IPS DF 6.9 (cell line): ENCODE results near the gene HOOK1.
"Not testable (repeated sequence)": the region's sequence is repeated elsewhere in the genome, so short reads cannot be mapped to it uniquely, and the experiment has no call there.

Experiments
- DNase-seq: peaks from one replicate; pipeline ENCODE4 v3.0.0-alpha.2; 2013; ENCODE audit warnings: low read depth, low spot score
- H3K27ac ChIP-seq: one replicate; pipeline ENCODE4 v1.5.1; 2013; ENCODE audit warnings: low read length, control low read depth
- H3K27me3 ChIP-seq: 2 replicates; pipeline ENCODE4 v1.6.1; 2013; ENCODE audit warnings: mild to moderate bottlenecking, low read length; ENCODE audit not compliant: control insufficient read depth, insufficient read depth
- H3K36me3 ChIP-seq: 2 replicates; pipeline ENCODE4 v1.6.1; 2013; ENCODE audit warnings: low read length; ENCODE audit not compliant: control insufficient read depth, insufficient read depth
- H3K4me1 ChIP-seq: 2 replicates; pipeline ENCODE4 v1.6.1; 2013; ENCODE audit warnings: low read length; ENCODE audit not compliant: control insufficient read depth, insufficient read depth
- H3K4me3 ChIP-seq: 2 replicates; pipeline ENCODE4 v1.5.1; 2013; ENCODE audit warnings: mild to moderate bottlenecking, low read length
- H3K9me3 ChIP-seq: 2 replicates; pipeline ENCODE4 v1.6.1; 2013; ENCODE audit warnings: low read length, inconsistent platforms; ENCODE audit not compliant: control insufficient read depth, insufficient read depth
- WGBS: extraction: QIAGEN DNeasy Blood & Tissue Kit; methylation state at CpG from one replicate; pipeline ENCODE4 v1.1.7; 2013; ENCODE audit warnings: mixed read lengths, missing lambda C conversion rate; ENCODE audit not compliant: insufficient read length, insufficient coverage; 5-methylcytosine and 5-hydroxymethylcytosine counted together

HOOK1 gene

DNA sequence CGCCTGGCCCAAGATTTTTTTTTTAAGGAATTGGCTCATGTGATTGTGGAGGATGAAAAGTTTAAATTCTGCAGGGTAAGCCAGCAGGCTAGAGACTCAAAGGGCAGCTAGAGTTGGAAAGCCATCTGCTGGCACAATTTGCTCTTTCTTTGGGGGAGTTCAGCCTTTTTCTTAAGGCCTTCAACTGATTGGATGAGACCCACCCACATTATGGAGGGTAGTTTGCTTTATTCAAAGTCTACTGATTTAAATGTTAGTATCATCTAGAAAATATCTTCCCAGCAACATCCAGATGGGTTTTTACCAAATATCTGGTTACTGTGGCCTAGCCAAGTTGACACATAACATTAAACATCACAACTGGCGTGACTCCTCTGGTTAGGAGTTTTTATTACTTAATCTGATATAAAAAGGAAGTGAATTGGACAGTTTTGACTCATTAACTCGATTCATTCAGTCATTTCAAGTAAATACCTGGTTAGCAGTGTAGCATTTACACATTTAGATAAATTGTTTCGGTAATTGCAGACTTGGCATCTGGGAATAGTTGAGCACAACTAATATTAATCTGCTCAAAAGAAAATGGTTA is 12.4 kb downstream of the HOOK1 start:
- no peak for DNase-seq
- H3K9me3 ChIP-seq, result no peaks in the 10 kb centered on the region
- no peaks in the 10 kb centered on the region for H3K4me1 ChIP-seq
- no peaks in the 10 kb centered on the region for H3K27me3 ChIP-seq
- H3K4me3 ChIP-seq, result no peak overlapping the region
- no peaks in the 10 kb centered on the region for H3K36me3 ChIP-seq
- H3K27ac ChIP-seq, result no peak overlapping the region
- no CpG with 5 or more reads among the region's 4 CpGs for WGBS

DNA sequence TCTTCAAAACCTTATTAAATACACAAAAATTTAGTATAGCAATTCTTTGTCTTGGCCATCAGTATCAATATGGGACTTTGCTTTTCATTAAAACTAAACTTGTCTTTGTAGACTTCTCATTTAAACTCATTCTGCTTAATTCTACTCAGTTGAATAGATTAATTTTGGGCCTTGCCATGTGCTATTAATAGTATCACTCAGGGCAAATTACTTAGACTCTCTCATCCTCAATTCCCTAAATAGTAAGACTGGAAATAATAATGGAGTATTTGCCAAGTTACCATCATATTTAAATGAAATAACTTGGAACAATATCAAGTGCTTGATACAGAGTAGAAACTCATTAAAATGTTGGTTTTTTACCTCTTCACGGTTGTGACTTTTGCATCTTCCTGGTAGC is 13.4 kb downstream of the HOOK1 start:
- no peaks in the 10 kb centered on the region for H3K9me3 ChIP-seq

DNA sequence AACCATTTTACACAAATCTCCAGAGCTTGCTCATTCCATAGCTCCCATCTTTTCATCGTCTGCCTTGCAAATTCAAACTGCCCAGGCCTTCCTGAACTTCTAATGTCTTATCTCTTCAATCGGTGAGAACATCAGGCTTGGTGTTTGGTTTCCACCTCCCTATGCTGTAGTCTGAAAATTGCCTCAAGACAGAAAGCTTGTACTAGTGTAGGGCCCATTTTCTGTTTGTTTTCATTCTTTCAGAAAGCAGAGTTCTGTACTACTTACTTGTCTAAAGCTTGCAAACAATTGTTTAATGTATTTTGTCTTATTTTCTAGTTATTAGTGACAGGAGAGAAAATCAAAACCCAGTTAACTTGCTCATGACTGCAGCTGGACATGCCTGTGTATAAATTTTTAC is 16.8 kb downstream of the HOOK1 start:
- no peaks in the 10 kb centered on the region for H3K27me3 ChIP-seq
- no peaks in the 10 kb centered on the region for H3K4me1 ChIP-seq
- DNase-seq, result no peak
- H3K36me3 ChIP-seq, result no peaks in the 10 kb centered on the region
- H3K9me3 ChIP-seq, result no peaks in the 10 kb centered on the region; the same call in 1 of the 2 replicates
- H3K4me3 ChIP-seq, result no peak overlapping the region
- WGBS, result no CpG with 5 or more reads among the region's 2 CpGs
- no peak overlapping the region for H3K27ac ChIP-seq

More for the DNA sequence above, 13.4 kb downstream of the HOOK1 start:
- no peak overlapping the region for H3K4me3 ChIP-seq
- WGBS, result no CpG with 5 or more reads among the region's 1 CpG
- no peaks in the 10 kb centered on the region for H3K27me3 ChIP-seq
- no peak overlapping the region for H3K27ac ChIP-seq
- H3K36me3 ChIP-seq, result no peaks in the 10 kb centered on the region
- DNase-seq, result no peak
- no peaks in the 10 kb centered on the region for H3K4me1 ChIP-seq

DNA sequence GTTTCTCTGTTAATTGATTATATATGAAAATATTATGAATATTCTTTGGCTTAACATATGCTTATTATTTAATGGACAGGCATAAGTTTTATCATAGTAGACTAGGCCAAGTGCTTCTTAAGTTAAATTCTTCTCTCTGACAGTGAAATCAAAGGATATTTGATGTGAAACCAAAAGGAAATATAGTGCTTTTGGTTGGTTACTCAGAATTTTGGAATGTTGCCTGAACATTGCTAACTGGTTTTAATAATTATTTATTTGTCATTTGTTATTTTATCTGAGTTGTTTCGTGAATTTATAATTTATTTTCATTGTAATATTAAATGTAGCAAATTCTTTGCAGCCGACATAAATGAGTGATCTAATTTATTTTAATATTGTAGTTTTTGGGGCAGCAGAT is 18.3 kb downstream of the HOOK1 start:
- H3K9me3 ChIP-seq, result no peaks in the 10 kb centered on the region; the same call in 1 of the 2 replicates
- H3K4me1 ChIP-seq, result no peaks in the 10 kb centered on the region
- no CpG with 5 or more reads among the region's 2 CpGs for WGBS
- no peaks in the 10 kb centered on the region for H3K36me3 ChIP-seq
- H3K27me3 ChIP-seq, result no peaks in the 10 kb centered on the region
- no peak for DNase-seq
- H3K27ac ChIP-seq, result no peak overlapping the region
- H3K4me3 ChIP-seq, result no peak overlapping the region

DNA sequence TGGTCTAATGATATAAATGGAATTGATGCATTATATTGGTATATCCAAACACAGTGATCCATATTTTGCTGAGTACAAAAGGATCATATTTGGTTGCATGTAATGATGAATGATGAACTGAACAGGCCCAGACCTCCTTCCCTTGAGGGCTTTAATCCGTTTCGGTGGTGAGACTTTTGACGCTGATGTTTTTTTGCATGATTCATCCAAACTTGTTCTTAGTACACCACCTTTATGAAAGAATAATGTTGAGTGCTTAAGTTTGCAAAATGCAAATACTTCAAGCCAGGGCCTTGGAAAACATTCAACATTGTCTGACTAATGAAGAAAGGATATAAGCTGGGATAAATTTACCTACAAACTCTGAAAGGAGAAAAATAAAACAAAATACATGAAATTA is 19.2 kb downstream of the HOOK1 start:
- Histone ChIP-seq H3K4me1 (no peaks in the 10 kb centered on the region), H3K27ac (no peak overlapping the region), H3K9me3 (no peaks in the 10 kb centered on the region; the same call in 1 of the 2 replicates), H3K27me3 (no peaks in the 10 kb centered on the region), H3K4me3 (no peak overlapping the region), H3K36me3 (no peaks in the 10 kb centered on the region)
- no CpG with 5 or more reads among the region's 3 CpGs for WGBS
- no peak for DNase-seq

DNA sequence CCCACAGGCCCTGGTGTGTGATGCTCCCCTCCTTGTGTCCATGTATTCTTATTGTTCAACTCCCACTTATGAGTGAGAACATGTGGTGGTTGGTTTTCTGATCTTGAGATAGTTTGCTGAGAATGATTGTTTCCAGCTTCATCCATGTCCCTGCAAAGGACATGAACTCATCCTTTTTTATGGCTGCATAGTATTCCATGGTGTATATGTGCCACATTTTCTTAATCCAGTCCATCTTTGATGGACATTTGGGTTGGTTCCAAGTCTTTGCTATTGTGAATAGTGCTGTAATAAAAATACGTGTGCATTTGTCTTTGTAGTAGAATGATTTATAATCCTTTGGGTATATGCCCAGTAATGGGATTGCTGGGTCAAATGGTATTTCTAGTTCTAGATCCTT is 23.1 kb downstream of the HOOK1 start:
- not testable (repeated sequence) for DNase-seq, H3K36me3 ChIP-seq, H3K9me3 ChIP-seq, H3K4me1 ChIP-seq, H3K4me3 ChIP-seq, H3K27ac ChIP-seq, H3K27me3 ChIP-seq
- WGBS, result no CpG with 5 or more reads among the region's 1 CpG

DNA sequence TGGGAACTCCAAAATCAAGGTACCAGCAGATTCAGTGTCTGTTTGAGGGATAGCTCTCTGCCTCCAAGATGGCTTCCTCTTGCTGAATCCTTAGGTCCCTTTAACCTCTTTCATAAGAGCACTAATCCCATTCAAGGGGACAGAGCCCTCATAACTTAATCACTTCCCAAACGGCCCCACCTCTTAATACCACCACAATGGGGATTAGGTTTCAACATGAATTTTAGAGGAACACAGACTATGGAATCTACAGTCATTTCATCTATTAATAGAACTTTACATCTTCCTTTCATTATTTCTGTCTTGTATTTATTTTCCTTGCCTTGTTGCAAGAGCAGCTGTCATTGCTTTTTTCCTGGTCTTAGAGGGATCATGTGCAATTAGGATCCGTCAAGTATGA is 30.3 kb downstream of the HOOK1 start:
- Histone ChIP-seq H3K4me1 (no peaks in the 10 kb centered on the region), H3K27ac (no peak overlapping the region), H3K9me3 (no peaks in the 10 kb centered on the region), H3K36me3 (no peaks in the 10 kb centered on the region), H3K4me3 (no peak overlapping the region), H3K27me3 (no peaks in the 10 kb centered on the region)
- no CpG with 5 or more reads among the region's 2 CpGs for WGBS
- DNase-seq, result no peak

DNA sequence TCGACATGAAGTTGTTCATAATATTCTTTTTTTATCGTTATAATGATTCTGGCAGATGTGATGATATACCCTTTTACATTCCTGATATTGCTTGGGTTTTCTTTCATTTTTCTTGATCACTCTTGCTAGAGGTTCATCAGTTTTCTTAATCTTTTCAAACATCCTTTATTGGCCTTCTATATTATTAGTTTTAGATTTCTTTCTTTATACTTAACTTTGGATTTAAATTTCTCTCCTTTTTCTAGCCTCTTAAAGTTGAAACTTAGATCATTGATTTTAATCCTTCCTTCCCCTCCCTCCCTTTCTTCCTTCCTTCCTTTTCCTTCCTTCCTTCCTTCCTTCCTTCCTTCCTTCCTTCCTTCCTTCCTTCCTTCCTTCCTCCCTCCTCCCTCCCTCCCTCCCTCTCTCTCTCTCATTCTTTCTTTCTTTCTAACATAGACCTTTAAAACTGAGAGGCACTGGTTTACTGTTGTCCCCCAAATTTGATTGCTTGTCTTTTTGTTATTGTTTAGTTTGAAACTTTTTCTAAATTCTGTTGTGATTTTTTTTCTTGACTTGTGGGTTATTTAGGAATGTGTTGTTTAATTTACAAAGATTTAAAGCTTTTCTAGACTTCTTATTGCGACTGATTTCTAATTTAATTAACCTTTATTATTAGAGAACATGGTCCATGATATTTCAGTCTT is 31.6 kb downstream of the HOOK1 start:
- H3K27ac ChIP-seq, result no peak overlapping the region
- no peaks in the 10 kb centered on the region for H3K9me3 ChIP-seq
- no peak overlapping the region for H3K4me3 ChIP-seq
- H3K27me3 ChIP-seq, result no peaks in the 10 kb centered on the region
- DNase-seq, result no peak
- H3K36me3 ChIP-seq, result no peaks in the 10 kb centered on the region
- WGBS, result no CpG with 5 or more reads among the region's 3 CpGs
- H3K4me1 ChIP-seq, result no peaks in the 10 kb centered on the region

DNA sequence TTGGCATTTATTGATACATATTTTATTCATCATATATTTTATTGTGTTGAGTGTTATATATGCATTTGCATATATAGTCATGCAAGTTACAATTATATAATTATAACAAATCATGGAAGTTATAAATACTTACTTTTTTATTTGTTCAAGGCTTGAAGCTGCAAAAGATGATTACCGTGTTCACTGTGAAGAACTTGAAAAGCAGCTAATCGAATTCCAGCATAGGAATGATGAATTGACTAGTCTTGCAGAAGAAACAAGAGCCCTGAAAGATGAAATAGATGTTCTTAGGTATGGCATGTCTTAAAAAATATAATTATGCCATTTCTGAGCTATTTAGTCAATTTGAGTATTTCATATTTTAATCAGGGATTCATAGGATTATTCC is 32.1 kb downstream of the HOOK1 start:
- no peaks in the 10 kb centered on the region for H3K27me3 ChIP-seq

DNA sequence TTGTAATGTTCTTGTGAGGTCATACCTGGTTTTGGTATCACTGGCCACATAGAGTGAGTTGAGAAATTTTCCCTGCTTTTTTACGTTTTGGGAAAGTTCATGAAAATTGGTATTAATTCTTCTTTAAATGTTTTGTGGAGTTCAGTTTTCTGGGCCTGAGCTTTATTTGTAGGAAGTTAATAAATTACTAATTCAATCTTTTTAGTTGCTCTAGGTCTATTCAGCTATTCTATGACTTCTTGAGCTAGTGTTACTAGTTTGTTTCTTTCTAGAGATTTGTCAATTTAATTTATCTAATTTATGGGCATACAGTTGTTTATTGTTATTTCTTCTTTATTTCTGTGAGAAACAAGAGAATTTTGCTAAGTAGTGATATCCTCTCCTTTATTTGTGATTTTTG is 37.4 kb downstream of the HOOK1 start:
- H3K4me1 ChIP-seq, result no peaks in the 10 kb centered on the region
- no CpG with 5 or more reads among the region's 1 CpG for WGBS
- H3K36me3 ChIP-seq, result no peaks in the 10 kb centered on the region
- H3K9me3 ChIP-seq, result no peaks in the 10 kb centered on the region
- H3K27me3 ChIP-seq, result no peaks in the 10 kb centered on the region
- H3K4me3 ChIP-seq, result no peak overlapping the region
- no peak overlapping the region for H3K27ac ChIP-seq
- DNase-seq, result no peak

More for the DNA sequence above, 32.1 kb downstream of the HOOK1 start:
- no peak for DNase-seq
- no CpG with 5 or more reads among the region's 2 CpGs for WGBS
- no peaks in the 10 kb centered on the region for H3K4me1 ChIP-seq
- no peaks in the 10 kb centered on the region for H3K36me3 ChIP-seq
- no peaks in the 10 kb centered on the region for H3K9me3 ChIP-seq
- no peak overlapping the region for H3K27ac ChIP-seq
- no peak overlapping the region for H3K4me3 ChIP-seq

DNA sequence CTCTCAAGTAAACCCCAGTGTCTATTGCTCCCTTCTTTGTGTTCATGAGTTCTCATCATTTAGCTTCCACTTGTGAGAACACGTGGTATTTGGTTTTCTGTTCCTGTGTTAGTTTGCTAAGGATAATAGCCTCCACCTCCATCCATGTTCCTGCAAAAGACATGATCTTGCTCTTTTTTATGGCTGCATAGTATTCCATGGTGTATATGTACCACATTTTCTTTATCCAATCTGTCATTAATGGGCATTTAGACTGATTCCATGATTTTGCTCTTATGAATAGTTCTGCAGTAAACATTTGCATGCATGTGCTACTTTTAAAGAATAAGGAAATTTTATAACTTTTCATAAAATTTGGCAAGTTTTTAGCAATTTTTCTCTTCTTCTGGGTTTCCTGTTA is 40.5 kb downstream of the HOOK1 start:
- not testable (repeated sequence) for H3K9me3 ChIP-seq, H3K4me3 ChIP-seq, DNase-seq, H3K4me1 ChIP-seq, H3K36me3 ChIP-seq, H3K27me3 ChIP-seq, H3K27ac ChIP-seq
- no CpG with 5 or more reads among the region's 1 CpG for WGBS
